HG03354 (cell line): ENCODE results near the gene GPC6.

Experiments used
- ATAC-seq: cut with Tn5 transposase; IDR thresholded peaks from one replicate; pipeline ENCODE4 v1.9.1; 2021; ENCODE audit warnings: mild to moderate bottlenecking; ENCODE audit not compliant: unreplicated experiment, poor library complexity, severe bottlenecking

Gene GPC6

DNA sequence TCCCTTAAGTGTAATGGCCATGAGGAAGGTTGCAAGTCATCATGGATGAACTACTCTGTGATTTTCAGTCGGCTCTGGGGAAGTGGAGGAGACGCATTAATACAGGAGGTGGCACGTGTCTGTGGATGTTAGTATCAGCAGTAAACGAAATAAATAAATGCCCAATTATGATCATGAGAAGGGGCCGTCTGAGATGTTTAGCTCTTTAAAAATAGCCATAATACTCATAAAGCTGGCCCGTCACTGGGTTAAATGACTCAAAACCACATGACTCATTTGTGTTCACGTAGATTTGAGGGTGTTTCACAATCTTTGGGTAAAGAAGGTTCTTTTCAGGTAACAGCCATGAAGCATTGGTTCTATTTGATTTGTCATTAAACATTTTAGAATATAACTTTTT lies 620.6 kb downstream of the GPC6 start:
- ATAC-seq = no peak

DNA sequence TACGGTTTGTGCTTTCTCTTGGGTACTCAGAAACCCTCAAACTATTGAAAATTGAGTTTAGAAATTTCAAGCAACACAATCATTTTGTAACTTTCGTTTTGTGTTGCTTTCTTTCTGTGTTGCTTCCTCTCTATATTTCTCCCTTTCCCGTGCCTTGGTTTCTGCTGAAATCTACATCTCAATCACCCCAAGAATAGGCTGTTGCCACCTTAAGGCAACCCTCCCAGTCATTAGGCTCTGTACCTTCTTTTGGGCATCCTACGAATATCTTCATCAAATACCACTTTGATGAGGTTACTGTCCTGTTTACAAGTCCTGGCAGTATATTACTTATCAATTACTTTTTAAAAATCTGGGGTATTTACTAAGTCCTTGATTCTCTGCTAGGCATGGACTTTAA lies 621.6 kb downstream of the GPC6 start:
- ATAC-seq = no peak

DNA sequence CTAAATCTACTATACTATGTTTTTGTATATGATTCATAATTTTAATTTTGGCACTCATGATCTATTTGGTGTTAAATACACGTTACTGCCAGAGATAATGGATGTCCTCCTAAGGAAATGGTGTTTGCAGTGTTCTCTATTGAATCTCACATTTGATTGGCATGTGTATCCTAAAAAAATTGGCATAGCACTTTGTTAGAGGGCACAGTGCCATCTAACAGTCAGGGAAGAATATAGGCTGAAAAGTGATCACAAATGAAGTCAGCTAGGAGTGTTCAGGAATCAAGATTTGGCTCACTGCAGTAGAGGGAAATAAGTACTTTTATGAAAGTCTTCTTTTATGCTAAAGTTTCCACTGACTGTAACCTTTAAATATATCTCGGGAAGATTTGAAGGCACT lies 624.6 kb downstream of the GPC6 start:
- ATAC-seq = no peak

DNA sequence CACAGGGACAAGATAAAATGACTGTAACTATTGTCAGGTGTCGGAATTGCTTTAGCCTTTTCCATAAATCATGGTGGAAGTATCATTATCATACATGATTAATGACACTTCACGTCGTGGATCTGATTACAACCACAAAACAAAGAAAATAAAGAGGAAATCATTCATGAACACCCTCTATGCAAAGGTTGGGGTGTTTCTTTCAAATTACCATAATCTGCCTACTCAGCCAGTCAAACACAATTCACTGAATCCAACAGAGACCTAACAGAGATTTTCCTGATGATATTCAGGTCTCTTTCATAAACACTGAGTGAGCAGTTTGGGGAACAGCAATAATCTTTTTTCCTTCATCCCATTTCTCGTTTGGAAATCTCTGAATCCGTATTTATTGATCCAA lies 627.3 kb downstream of the GPC6 start:
- no peak for ATAC-seq

DNA sequence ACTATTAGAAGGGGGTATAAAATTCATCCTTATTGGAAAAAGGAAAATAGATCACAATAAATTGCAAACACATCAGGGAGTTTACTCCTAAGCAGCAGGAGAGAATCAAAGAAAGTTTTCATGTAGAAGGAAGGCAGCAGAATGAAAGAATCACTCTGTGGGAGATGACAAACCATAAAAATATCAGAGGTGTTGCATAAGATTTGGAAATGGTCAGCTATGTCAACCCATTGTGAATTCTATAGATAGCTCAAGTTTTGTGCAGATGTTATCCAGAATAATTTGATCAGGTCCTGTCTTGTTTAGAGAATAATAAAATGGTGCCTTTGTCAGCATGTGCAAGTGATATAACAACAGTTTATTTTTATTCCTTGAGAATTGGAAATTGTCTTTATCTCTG lies 630.5 kb downstream of the GPC6 start:
- no peak for ATAC-seq

DNA sequence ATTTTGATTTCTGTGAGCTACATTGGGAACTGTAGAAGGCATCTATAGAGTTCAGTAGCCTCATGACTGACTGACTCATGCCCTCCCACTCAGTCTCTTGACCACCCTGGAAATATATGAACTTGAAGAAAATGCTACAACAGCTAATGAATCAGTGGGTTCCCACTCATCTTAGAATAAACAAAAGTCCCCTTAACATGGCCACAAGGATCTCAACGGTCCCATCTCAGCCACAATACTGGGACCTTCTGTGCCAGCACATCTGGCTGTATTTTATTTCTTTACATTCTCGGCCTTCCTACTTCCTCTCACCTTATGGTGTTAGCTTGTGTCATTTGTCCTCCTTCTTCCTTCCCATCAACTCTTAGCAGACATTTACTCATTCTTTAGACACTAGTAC lies 633.1 kb downstream of the GPC6 start:
- no peak for ATAC-seq

DNA sequence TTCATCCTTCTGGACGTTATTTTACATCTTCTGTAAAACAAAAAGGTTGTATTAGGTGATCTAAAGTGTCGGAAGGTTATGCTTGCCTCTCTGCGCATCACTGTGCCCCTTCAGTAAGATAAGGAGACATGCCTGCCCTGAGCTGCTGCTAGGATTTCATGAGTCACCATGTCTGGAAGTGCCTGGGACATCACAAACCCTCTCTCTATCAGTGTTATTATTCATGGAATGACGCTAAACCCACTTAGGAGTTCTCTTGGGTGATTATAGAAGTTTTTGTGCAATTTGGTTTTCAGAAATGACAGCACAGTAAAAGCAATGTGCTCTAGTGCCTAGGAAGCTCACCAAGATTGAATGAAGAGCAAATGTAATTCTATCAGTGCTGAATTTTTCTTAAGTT lies 635.2 kb downstream of the GPC6 start:
- ATAC-seq = no peak

DNA sequence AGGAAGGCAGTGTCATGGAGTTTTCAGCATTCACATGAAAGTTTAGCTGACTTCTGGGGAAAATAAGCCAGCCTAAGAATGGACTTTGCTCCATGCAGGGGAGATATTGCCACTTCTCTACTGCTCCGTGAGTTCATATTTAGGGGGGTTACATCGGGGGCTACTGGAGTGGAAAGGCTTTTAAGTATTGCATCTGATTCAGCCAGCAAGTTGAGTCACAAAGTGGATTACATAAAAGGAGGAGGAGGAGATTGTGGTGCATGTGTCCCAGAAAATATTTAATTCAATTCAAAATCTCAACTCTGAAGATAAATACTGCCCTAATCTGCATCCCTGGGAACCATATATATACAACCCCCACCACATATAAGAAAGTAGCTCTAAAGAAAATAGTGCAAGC lies 635.7 kb downstream of the GPC6 start:
- no peak for ATAC-seq

DNA sequence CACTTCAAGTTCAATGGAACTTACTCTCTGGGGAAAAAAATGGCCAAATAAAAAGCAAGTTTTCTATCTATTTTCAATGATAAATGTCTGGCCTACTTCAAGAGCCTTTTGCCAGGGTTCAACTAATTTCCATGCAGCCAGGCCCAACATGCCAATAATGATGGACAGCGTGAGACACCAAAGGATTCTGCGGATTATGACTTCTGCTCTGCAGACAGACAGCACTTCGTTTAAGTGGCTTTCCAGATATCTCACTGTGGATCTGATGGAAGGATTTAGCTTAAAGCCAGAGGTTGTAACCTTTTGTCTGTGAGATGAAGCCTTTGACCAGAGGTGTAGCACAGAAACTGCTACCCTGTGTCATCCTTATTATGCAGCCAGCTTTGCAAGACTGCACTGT lies 638.6 kb downstream of the GPC6 start:
- ATAC-seq = no peak

DNA sequence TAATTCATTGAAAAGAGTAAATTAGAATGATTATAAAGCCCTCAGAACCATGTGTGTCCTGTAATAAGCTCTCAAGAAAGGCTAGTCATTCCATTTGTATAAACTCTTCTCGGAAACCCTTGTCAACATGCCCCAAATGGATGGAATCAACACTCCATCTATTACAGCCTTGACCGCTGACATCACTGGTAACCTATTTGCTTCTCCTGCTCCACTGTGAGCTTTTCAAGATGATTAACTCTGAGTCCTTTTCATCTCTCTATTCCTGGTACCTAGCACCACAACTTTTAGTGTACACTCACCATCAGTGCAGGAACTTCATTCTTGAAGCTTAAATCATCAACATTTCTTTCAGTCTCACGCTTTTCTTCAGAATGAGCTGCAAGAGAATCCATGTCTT lies 640.9 kb downstream of the GPC6 start:
- ATAC-seq = no peak

DNA sequence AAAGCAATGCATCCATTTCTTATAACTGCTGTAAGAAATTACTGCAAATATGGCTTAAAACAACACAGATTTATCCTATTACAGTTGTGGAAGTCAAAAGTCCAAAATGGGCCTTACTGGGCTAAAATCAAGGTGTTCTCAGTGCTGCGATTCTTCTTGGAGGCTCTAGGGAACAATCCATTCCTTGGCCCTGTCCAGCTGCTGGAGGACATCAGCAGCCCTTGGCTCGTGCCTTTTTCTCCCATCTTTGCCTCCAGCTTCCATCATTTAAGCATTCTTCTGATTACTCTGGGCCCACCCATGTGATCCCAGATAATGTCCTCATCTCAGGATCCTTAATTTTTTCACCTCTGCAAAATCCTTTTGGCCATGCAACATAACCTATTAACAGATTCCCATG lies 645.8 kb downstream of the GPC6 start:
- ATAC-seq = no peak

DNA sequence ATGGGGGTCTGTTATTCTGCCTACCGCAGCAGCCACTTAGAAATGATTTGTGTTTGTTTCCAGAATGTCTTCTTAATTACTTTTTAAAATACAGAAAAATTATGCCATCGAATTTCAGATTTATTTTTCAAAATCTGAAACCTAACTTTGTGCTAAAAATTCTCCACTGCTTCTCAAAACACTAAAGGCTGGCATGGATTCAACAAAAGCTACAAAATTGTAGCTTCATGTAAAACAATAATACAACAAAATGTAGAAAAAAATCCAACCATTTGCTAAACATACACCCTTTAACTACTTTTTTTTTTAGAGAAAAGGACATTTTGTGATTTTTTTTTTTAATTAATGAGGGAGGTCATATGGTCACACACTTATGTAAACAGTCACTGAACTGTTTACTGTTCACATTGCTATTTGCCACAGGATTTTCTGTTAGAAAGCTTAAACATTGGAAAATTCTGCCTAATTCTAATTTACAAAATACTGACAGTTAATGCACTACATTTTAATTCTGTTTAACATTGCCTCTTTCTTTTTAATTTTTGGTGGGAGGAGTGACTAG lies 646.3 kb downstream of the GPC6 start:
- no peak for ATAC-seq

DNA sequence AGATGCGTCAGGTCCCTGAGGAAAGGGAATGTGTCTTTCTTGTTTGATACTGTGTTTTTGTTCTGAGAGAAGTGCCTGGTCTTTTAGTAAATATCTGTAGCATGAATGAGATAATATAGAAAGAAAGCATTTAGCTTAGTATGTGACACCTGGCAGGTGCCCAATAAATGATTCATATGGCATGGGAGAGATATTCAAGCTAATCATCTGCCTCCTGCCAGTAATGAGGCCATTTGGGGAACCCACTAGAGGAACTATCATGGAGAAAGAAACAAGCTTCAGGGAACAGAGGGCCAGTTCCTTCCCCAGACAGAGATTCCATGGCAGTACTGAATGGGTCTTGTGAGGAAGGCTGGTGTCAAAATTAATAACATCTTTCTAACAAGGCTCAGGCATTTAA lies 648.9 kb downstream of the GPC6 start:
- ATAC-seq = no peak

DNA sequence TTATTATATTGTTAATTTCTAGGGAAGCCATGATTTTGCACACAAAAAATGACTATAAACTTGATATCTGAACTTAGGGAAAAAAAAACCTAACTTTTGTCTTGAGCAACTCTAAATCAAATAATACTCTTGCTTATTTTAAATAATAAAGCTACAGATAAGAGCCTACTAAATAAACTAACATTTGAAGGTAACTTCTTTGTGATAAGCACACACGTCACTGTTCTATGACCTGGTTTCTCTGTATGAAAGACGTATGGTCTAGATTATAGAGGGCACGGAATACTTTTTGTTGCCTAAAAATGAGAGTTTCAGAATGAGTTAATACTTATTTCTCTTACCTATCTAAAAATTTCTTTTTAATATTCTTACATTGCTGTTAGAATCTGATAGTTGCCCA lies 649.6 kb downstream of the GPC6 start:
- no peak for ATAC-seq

DNA sequence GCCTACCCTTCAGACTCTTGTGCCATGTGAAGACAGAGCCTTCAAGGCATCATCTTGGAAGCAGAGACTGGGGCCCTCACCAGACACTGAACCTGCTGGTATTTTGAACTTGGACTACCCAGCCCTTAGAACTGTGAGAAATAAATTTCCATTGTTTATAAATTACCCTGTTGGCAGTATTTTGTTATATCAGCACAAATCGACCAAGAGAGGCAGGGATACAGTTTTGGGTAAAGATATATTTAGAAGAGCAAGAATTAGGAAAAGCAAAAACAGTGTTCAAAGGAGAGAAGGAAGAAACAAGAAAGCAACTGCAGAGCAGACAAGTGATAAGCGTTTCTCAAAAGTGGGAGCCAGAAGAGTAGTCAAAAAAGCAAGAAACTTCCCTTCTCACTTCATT lies 652.1 kb downstream of the GPC6 start:
- no peak for ATAC-seq

DNA sequence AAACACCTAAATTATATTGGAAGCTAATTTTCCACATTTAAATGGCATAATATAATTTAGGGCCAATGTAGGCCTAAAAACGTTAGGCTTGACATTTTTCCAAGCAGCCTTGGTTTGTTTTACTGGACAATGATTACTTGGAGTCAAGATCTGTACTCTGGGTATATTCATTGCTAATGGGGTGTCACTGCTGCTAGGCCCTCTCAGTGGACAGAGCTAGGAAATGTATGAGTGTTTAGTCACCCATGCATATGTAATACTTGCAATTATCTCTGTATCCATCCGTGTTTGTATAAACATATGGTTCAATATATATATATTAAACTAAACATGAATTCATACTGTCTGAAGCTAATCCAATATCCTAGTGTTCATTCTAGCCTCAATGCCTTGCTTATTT lies 654.8 kb downstream of the GPC6 start:
- ATAC-seq = no peak

DNA sequence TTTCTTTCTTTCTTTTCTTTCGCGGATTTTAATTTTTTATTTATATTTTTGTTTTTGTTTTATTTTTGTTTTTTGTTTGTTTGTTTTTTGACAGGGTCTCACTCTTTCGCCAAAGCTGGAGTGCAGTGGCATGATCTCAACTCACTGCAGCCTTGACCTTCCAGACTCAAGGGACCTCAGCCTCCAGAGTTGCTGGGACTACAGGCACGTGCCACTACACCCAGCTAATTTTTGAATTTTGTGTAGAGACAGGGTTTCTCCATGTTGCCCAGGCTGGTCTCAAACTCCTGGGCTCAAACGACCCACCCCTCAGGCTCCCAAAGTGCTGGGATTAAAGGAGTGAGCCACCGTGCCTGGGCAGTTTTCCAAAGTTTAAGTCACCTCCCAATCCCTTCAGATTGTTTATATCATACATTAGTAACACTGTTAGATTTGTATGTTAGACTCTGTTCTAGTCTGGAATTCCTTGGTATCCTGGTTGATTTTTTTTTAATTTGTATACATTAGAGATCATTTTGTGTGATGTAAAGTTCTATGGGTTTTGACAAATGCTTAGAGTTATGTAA lies 655.6 kb downstream of the GPC6 start:
- ATAC-seq = no peak

DNA sequence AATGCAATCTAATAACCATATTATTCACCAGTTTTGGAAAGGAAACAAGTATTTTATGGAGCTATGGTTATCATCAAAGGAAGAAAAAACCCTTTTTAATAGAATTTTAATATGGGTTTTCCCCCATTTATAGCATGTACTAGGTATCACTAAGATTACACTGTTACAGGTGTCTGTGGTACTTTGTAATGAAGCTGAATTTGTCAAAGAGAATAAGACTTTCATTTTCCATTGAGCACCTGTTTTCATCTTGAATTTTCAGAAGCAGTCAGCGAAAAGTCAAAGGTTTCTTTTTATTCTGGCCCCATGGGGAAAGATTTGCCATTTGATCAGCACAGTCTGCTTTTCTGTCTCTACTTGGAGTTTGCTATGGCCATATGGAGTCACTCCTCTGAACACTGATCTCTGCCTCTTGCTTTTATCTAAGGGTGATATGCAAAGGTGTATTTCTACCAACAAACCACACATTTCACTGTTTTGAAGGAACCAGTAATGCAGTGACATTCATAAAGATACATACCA lies 662.9 kb downstream of the GPC6 start:
- no peak for ATAC-seq

DNA sequence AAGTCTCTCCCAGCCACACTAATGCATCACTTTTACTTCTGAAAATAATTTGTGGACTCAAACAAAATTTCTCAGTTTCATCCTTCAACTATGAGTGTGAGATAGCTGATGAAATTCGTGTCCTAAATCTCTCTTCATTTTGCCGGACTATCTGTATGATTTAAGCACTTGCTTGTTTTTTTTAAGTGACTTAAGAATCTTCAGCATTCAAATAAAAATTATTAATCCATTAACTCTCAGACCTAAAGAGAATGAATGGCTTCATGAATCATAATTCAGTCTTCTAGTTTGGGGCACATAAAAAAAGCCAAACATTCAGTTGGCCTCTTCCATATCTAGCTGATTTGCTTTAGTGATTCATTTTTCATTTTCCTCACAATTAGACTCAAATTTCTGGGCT lies 673.4 kb downstream of the GPC6 start:
- ATAC-seq = no peak

DNA sequence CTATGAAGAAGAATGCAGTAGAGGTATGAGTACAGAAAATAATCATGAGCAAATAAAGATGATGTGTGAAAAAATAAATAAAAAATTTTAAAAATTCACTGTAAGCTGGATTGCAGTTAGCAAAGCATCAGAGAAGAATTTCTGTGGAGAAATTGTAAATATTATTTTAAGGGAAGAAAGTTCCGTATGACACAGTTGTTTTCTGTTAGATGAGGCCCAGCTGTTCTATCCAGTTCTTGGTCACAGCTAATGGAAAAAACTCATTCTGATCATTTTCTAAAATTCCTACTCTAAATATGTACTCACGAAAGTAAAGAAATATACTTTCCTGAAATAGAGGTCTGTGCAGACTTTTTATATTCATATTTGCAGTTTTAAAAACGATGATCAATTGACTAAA lies 674.1 kb downstream of the GPC6 start:
- no peak for ATAC-seq

DNA sequence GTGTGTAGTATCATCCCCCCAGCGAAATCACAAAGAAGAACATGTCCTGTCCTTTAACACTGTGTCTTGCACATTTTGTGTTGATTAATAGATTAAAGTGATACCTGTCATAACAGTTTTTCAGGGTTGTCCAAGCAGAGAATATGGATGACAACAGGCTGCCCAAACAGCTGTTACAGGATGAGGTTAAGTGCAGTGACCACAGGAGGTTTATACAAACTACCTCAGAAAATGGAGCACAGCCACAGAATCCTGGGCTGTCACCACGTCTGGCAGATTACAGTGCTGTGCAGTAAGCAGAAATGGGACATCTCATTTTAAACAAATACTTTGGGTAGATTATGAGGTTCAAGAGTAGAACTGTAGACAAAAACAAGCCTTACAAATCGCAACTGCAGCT lies 677.3 kb downstream of the GPC6 start:
- ATAC-seq = no peak

DNA sequence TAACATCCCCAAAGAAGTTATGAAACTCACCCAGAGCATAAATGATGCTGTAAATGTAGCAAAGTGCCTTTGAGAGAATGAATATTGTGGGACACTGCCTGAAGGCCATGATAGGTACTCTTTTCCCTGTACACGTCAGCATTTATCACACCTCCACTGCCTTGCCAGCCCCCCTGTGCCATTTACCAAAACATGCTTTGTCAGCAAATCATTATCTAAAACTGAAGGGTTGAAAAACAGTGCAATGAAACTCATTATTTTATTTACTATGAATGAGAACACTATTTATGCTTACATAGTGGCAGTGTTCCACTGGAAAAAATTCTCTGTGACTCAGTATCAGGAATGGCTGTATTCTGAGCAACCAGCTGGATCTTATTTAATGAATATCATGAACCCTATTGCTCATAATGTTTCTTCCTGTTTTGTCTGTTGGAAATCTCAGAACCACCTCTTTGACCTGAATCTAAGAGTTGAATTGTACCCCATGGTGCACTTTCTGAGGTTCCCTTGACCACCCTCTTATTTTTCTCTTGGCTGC lies 688.7 kb downstream of the GPC6 start:
- no peak for ATAC-seq
